Spleen (tissue), 7 donors: ENCODE measurements around the gene RPL18A.

ENCODE experiments used
- POLR2A ChIP-seq, 3 donors: fragments of 450-650 bp; IDR thresholded peaks; one replicate each; pipeline ENCODE4 v1.5.1; 2017; ENCODE audit warnings: antibody characterized with exemption in 3 of 3, mild to moderate bottlenecking in 1 of 3
- TF ChIP-seq, protein P1 (sequence below), 11 experiments: fragments of 200-600 bp in 7 of 11; fragments of 450-650 bp in 4 of 11; sonication (generic) in 4 of 11; IDR thresholded peaks in 8 of 11; conservative IDR thresholded peaks in 3 of 11; 1 replicate in 7 of 11; 2 replicates in 4 of 11; pipeline versions ENCODE4 v1.4.0 to v1.8.0; 2016 to 2021; ENCODE audit warnings: antibody characterized with exemption in 11 of 11, inconsistent platforms in 4 of 11, mild to moderate bottlenecking in 1 of 11
- donor health status: DM: no; HTN: no; CAD: no; lungs with moderate emphysema.
- donor health status: DM: no; HTN: no; CAD: no.
- donor health status: DM: no; HTN: no; CAD: no.

DNA sequence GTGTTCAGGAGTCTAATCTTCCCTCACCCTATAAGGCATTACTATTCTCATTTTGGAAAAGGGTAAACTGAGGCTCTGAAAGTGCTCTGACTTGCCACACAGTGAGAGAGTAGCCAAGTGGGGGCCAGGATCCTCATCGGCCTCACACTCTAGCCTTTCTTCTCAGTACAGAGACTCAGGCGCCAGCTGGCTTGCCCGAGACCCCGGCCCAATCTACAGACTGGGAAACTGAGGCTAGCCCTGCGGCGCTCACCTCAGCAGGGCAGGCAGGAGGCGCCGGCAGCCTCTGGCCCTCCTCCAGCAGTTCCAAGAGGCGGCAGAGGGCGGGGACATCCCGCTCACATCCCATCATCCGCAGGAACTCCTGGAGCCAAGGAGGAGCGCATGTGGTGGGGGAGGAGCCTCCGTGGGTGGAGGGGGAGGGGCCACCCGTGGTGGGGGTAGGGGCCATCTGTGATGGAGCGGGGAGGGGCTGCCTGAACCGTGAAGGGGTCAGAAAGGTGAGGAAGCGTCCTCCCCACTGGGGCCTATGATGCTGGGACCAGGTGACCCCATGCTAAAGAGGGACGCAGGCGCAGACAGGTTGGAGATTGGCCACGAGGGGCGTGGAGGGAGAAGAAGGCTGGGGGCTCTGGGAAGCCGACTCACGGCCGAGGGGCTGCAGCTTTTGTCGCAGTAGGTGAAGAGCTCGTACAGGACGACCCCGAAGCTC, 29.7 kb upstream of the RPL18A start:
- TF ChIP-seq, protein P1, sequence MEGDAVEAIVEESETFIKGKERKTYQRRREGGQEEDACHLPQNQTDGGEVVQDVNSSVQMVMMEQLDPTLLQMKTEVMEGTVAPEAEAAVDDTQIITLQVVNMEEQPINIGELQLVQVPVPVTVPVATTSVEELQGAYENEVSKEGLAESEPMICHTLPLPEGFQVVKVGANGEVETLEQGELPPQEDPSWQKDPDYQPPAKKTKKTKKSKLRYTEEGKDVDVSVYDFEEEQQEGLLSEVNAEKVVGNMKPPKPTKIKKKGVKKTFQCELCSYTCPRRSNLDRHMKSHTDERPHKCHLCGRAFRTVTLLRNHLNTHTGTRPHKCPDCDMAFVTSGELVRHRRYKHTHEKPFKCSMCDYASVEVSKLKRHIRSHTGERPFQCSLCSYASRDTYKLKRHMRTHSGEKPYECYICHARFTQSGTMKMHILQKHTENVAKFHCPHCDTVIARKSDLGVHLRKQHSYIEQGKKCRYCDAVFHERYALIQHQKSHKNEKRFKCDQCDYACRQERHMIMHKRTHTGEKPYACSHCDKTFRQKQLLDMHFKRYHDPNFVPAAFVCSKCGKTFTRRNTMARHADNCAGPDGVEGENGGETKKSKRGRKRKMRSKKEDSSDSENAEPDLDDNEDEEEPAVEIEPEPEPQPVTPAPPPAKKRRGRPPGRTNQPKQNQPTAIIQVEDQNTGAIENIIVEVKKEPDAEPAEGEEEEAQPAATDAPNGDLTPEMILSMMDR (IDR thresholded peaks at IDR 0.05 in 8 of 11, conservative IDR thresholded peaks at IDR 0.05 in 3 of 11), result no peak
- TF ChIP-seq POLR2A (IDR thresholded peaks at IDR 0.05), result no peak
